ENCODE measurements around the gene DLG2.
"Not testable (repeated sequence)": the region's sequence is repeated elsewhere in the genome, so short reads cannot be mapped to it uniquely, and the experiment has no call there.

The DLG2 gene

GRCh38 chr11:84339796-84340195, 1287.3 kb downstream of the DLG2 start:
- DNase-seq (ENCODE audit: extremely low read depth, low read depth): no peak

GRCh38 chr11:84333221-84333620, 1293.9 kb downstream of the DLG2 start:
- TF ChIP-seq CTCF (IDR thresholded peaks at IDR 0.05; ENCODE audit: low read depth, low read length): no peak
- DNase-seq (ENCODE audit: extremely low read depth, low read depth): no peak

More at GRCh38 chr11:84339796-84340195, 1287.3 kb downstream of the DLG2 start:
- TF ChIP-seq CTCF (IDR thresholded peaks at IDR 0.05; ENCODE audit: low read depth, low read length): no peak

- DNase-seq (ENCODE audit: extremely low read depth, low read depth): no peak
- TF ChIP-seq CTCF (IDR thresholded peaks at IDR 0.05; ENCODE audit: low read depth, low read length): no peak
Observed at GRCh38 chr11:84322211-84322610, 1304.9 kb downstream of the DLG2 start.

- no peak for DNase-seq (ENCODE audit: extremely low read depth, low read depth)
- no peak for TF ChIP-seq CTCF (IDR thresholded peaks at IDR 0.05; ENCODE audit: low read depth, low read length)
Observed at GRCh38 chr11:84319863-84320262, 1307.3 kb downstream of the DLG2 start.

GRCh38 chr11:84316866-84317555, 1310.1 kb downstream of the DLG2 start:
- TF ChIP-seq CTCF (IDR thresholded peaks at IDR 0.05; ENCODE audit: low read depth, low read length): no peak
- no peak for DNase-seq (ENCODE audit: extremely low read depth, low read depth)

GRCh38 chr11:84313830-84314359, 1313.2 kb downstream of the DLG2 start:
- TF ChIP-seq CTCF (IDR thresholded peaks at IDR 0.05; ENCODE audit: low read depth, low read length): no peak
- no peak for DNase-seq (ENCODE audit: extremely low read depth, low read depth)

GRCh38 chr11:84310268-84310667, 1316.9 kb downstream of the DLG2 start:
- DNase-seq (ENCODE audit: extremely low read depth, low read depth): no peak
- no peak for TF ChIP-seq CTCF (IDR thresholded peaks at IDR 0.05; ENCODE audit: low read depth, low read length)

GRCh38 chr11:84308491-84308890, 1318.7 kb downstream of the DLG2 start:
- not testable (repeated sequence) for DNase-seq (ENCODE audit: extremely low read depth, low read depth)
